ENCODE data around the gene PSME2. TPM values are rescaled to one million over a fixed set of nuclear protein-coding genes. Genes with fewer than 3 reads are reported as not detected.

The PSME2 gene
- polyA plus RNA-seq, 1 donor = 243 TPM

- Histone ChIP-seq H3K4me1 (ENCODE audit: control insufficient read depth, insufficient read depth, low read length) (peaks cover 56% of the 10 kb centered on the region), H3K4me3 (ENCODE audit: low read length) (no peak overlapping the region), H3K27ac (ENCODE audit: low read length) (peak overlapping the region; percentile 91), H3K9me3 (ENCODE audit: control insufficient read depth, low read depth, low read length) (no peaks in the 10 kb centered on the region), H3K36me3 (ENCODE audit: control insufficient read depth, insufficient read depth, low read length) (peaks cover 94% of the 10 kb centered on the region), H3K27me3 (ENCODE audit: control insufficient read depth, insufficient read depth, low read length) (no peaks in the 10 kb centered on the region)
- no CpG with 5 or more reads among the region's 18 CpGs for WGBS (ENCODE audit: insufficient coverage, low lambda C conversion rate)
- peak; percentile 81 to 91 for DNase-seq
Measured at GRCh38 chr14:24179961-24180796, 33.8 kb upstream of the PSME2 start.

GRCh38 chr14:24179294-24179960 is 33.0 kb upstream of the PSME2 start:
- peaks cover 56% of the 10 kb centered on the region for H3K4me1 ChIP-seq (ENCODE audit: control insufficient read depth, insufficient read depth, low read length)
- peak in 1 of 2 donors; percentile 12 for DNase-seq
- WGBS (ENCODE audit: insufficient coverage, low lambda C conversion rate) = no CpG with 5 or more reads among the region's 14 CpGs
- no peaks in the 10 kb centered on the region for H3K9me3 ChIP-seq (ENCODE audit: control insufficient read depth, low read depth, low read length)
- H3K36me3 ChIP-seq (ENCODE audit: control insufficient read depth, insufficient read depth, low read length) = peaks cover 93% of the 10 kb centered on the region
- H3K4me3 ChIP-seq (ENCODE audit: low read length) = no peak overlapping the region
- H3K27ac ChIP-seq (ENCODE audit: low read length) = peak overlapping the region; percentile 91
- no peaks in the 10 kb centered on the region for H3K27me3 ChIP-seq (ENCODE audit: control insufficient read depth, insufficient read depth, low read length)

GRCh38 chr14:24178399-24179178 is 32.2 kb upstream of the PSME2 start:
- DNase-seq = no peak
- no peaks in the 10 kb centered on the region for H3K9me3 ChIP-seq (ENCODE audit: control insufficient read depth, low read depth, low read length)
- no CpG with 5 or more reads among the region's 12 CpGs for WGBS (ENCODE audit: insufficient coverage, low lambda C conversion rate)
- H3K4me1 ChIP-seq (ENCODE audit: control insufficient read depth, insufficient read depth, low read length) = peaks cover 56% of the 10 kb centered on the region
- peak overlapping the region; percentile 91 for H3K27ac ChIP-seq (ENCODE audit: low read length)
- no peaks in the 10 kb centered on the region for H3K27me3 ChIP-seq (ENCODE audit: control insufficient read depth, insufficient read depth, low read length)
- H3K36me3 ChIP-seq (ENCODE audit: control insufficient read depth, insufficient read depth, low read length) = peaks cover 85% of the 10 kb centered on the region
- no peak overlapping the region for H3K4me3 ChIP-seq (ENCODE audit: low read length)

GRCh38 chr14:24177891-24178290 is 31.5 kb upstream of the PSME2 start:
- peaks cover 85% of the 10 kb centered on the region for H3K36me3 ChIP-seq (ENCODE audit: control insufficient read depth, insufficient read depth, low read length)
- no peaks in the 10 kb centered on the region for H3K27me3 ChIP-seq (ENCODE audit: control insufficient read depth, insufficient read depth, low read length)
- no peak for DNase-seq
- no peaks in the 10 kb centered on the region for H3K9me3 ChIP-seq (ENCODE audit: control insufficient read depth, low read depth, low read length)
- peaks cover 61% of the 10 kb centered on the region for H3K4me1 ChIP-seq (ENCODE audit: control insufficient read depth, insufficient read depth, low read length)
- H3K4me3 ChIP-seq (ENCODE audit: low read length) = no peak overlapping the region
- WGBS (ENCODE audit: insufficient coverage, low lambda C conversion rate) = no CpG with 5 or more reads among the region's 14 CpGs
- H3K27ac ChIP-seq (ENCODE audit: low read length) = no peak overlapping the region

GRCh38 chr14:24177041-24177825 is 30.8 kb upstream of the PSME2 start:
- no peak overlapping the region for H3K27ac ChIP-seq (ENCODE audit: low read length)
- WGBS (ENCODE audit: insufficient coverage, low lambda C conversion rate) = no CpG with 5 or more reads among the region's 12 CpGs
- H3K4me3 ChIP-seq (ENCODE audit: low read length) = no peak overlapping the region
- H3K36me3 ChIP-seq (ENCODE audit: control insufficient read depth, insufficient read depth, low read length) = peaks cover 78% of the 10 kb centered on the region
- no peaks in the 10 kb centered on the region for H3K9me3 ChIP-seq (ENCODE audit: control insufficient read depth, low read depth, low read length)
- no peaks in the 10 kb centered on the region for H3K27me3 ChIP-seq (ENCODE audit: control insufficient read depth, insufficient read depth, low read length)
- H3K4me1 ChIP-seq (ENCODE audit: control insufficient read depth, insufficient read depth, low read length) = peaks cover 60% of the 10 kb centered on the region
- no peak for DNase-seq

GRCh38 chr14:24176599-24176998 is 30.2 kb upstream of the PSME2 start:
- WGBS (ENCODE audit: insufficient coverage, low lambda C conversion rate) = no CpG with 5 or more reads among the region's 5 CpGs
- Histone ChIP-seq H3K27me3 (ENCODE audit: control insufficient read depth, insufficient read depth, low read length) (no peaks in the 10 kb centered on the region), H3K4me3 (ENCODE audit: low read length) (no peak overlapping the region), H3K9me3 (ENCODE audit: control insufficient read depth, low read depth, low read length) (no peaks in the 10 kb centered on the region), H3K36me3 (ENCODE audit: control insufficient read depth, insufficient read depth, low read length) (peaks cover 72% of the 10 kb centered on the region), H3K27ac (ENCODE audit: low read length) (no peak overlapping the region), H3K4me1 (ENCODE audit: control insufficient read depth, insufficient read depth, low read length) (peaks cover 57% of the 10 kb centered on the region)
- DNase-seq = no peak

GRCh38 chr14:24172871-24173281 is 26.5 kb upstream of the PSME2 start:
- H3K9me3 ChIP-seq (ENCODE audit: control insufficient read depth, low read depth, low read length) = no peaks in the 10 kb centered on the region
- H3K4me3 ChIP-seq (ENCODE audit: low read length) = peak overlapping the region; percentile 74
- no peaks in the 10 kb centered on the region for H3K27me3 ChIP-seq (ENCODE audit: control insufficient read depth, insufficient read depth, low read length)
- H3K4me1 ChIP-seq (ENCODE audit: control insufficient read depth, insufficient read depth, low read length) = peaks cover 24% of the 10 kb centered on the region
- no peak for DNase-seq
- H3K27ac ChIP-seq (ENCODE audit: low read length) = peak overlapping the region; percentile 82
- WGBS (ENCODE audit: insufficient coverage, low lambda C conversion rate) = no CpG with 5 or more reads among the region's 20 CpGs
- H3K36me3 ChIP-seq (ENCODE audit: control insufficient read depth, insufficient read depth, low read length) = peaks cover 42% of the 10 kb centered on the region

- H3K27me3 ChIP-seq (ENCODE audit: control insufficient read depth, insufficient read depth, low read length) = no peaks in the 10 kb centered on the region
- H3K4me1 ChIP-seq (ENCODE audit: control insufficient read depth, insufficient read depth, low read length) = peaks cover 18% of the 10 kb centered on the region
- peak overlapping the region; percentile 82 for H3K27ac ChIP-seq (ENCODE audit: low read length)
- DNase-seq = peak in 1 of 2 donors; percentile 40
- H3K36me3 ChIP-seq (ENCODE audit: control insufficient read depth, insufficient read depth, low read length) = peaks cover 41% of the 10 kb centered on the region
- H3K4me3 ChIP-seq (ENCODE audit: low read length) = peak overlapping the region; percentile 74
- H3K9me3 ChIP-seq (ENCODE audit: control insufficient read depth, low read depth, low read length) = no peaks in the 10 kb centered on the region
- no CpG with 5 or more reads among the region's 30 CpGs for WGBS (ENCODE audit: insufficient coverage, low lambda C conversion rate)
Measured at GRCh38 chr14:24172261-24172860, 26.0 kb upstream of the PSME2 start.

- H3K4me3 ChIP-seq (ENCODE audit: low read length) = peak within 1 kb of the TSS; percentile 74
Measured at GRCh38 chr14:24171422-24172260, 25.2 kb upstream of the PSME2 start, which contains the start of gene REC8. REC8 (plus strand) TSS chr14:24172080; CDS start chr14:24172553, 473 bp downstream.

More at GRCh38 chr14:24171422-24172260, 25.2 kb upstream of the PSME2 start, which contains the start of gene REC8:
- Histone ChIP-seq H3K4me1 (ENCODE audit: control insufficient read depth, insufficient read depth, low read length) (peaks cover 13% of the 10 kb centered on the region), H3K9me3 (ENCODE audit: control insufficient read depth, low read depth, low read length) (no peaks in the 10 kb centered on the region), H3K36me3 (ENCODE audit: control insufficient read depth, insufficient read depth, low read length) (peaks cover 37% of the 10 kb centered on the region), H3K27ac (ENCODE audit: low read length) (peak within 1 kb of the TSS; percentile 82), H3K27me3 (ENCODE audit: control insufficient read depth, insufficient read depth, low read length) (no peaks in the 10 kb centered on the region)
- DNase-seq = peak; percentile 98 to 99
- no CpG with 5 or more reads among the region's 63 CpGs for WGBS (ENCODE audit: insufficient coverage, low lambda C conversion rate)

All from large intestine (tissue), 3 donors.